GM19099 (cell line): Measurements from ENCODE around the gene MSANTD3.

Source experiments
- POLR2A ChIP-seq: IDR thresholded peaks from 3 replicates; pipeline ENCODE4 v1.6.1; 2011; ENCODE audit warnings: low read depth; ENCODE audit not compliant: insufficient read length; ENCODE audit errors: extremely low read depth

MSANTD3 gene

GRCh38 chr9:100445903-100446549 is 19.1 kb downstream of the MSANTD3 start:
- TF ChIP-seq POLR2A, result no peak

- TF ChIP-seq POLR2A, result no peak
Observed at GRCh38 chr9:100447041-100447440, 20.1 kb downstream of the MSANTD3 start.

DNA sequence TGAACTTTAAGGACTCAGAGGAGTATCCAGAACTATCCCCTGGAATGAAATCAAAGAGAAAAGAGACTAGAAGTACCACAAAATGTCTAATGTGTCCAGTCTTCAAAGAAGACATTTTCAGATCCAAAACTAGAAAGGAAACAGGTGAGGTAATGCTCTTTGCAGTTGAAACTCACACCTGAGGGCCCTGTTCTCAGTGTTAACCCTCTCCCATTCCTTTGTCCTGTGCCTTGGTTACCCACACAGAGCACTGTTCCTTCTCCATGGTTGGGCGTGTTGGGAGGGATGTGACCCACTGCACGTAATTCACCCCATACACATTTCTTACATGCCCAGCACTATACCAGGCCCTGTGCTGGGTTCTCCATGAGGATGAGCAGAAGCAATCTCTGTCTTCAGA is 21.3 kb downstream of the MSANTD3 start:
- no peak for TF ChIP-seq POLR2A

DNA sequence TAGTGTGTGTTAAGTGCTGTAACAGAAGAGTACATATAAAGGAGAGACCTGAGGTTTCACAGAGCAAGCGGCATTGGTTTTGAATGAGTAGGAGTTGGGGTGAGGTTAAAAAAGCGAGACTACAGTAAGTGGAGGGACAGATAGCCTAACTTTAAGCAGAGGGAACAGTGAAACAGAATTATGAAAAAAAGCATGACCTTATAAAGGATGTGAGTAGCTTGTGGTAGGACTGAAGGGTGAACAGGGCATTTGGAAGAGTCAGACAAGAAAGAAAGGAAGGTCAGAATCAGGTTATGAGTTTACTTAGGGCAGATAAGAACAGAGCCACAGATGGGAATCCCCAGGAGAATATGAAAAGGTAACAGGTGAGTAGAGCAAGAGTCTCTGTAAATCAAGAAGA is 22.5 kb downstream of the MSANTD3 start:
- no peak for TF ChIP-seq POLR2A

GRCh38 chr9:100452894-100453293 is 26.0 kb downstream of the MSANTD3 start:
- no peak for TF ChIP-seq POLR2A

- no peak for TF ChIP-seq POLR2A
Observed at GRCh38 chr9:100455470-100455869, 28.5 kb downstream of the MSANTD3 start.

DNA sequence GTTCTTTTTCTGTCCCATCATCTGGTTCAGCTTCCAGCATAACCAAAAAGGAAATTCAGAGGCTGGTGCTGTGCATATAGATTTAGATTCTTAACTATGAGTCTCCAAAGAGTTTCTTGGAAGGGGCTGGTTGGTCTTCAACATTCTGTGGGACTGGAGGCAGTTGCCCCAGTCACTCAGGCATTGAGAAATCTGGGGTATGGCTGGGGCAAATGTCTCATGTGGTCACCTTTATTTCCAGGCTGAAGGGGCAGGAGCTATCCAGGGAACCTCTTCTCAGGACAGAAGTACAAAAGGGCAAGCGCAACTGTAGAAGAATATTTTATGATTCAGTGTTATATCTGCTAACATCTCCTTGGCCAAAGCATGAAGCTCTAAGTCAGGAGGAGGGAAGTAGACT is 30.6 kb downstream of the MSANTD3 start:
- no peak for TF ChIP-seq POLR2A

GRCh38 chr9:100459963-100460362 is 33.0 kb downstream of the MSANTD3 start:
- TF ChIP-seq POLR2A, result no peak

DNA sequence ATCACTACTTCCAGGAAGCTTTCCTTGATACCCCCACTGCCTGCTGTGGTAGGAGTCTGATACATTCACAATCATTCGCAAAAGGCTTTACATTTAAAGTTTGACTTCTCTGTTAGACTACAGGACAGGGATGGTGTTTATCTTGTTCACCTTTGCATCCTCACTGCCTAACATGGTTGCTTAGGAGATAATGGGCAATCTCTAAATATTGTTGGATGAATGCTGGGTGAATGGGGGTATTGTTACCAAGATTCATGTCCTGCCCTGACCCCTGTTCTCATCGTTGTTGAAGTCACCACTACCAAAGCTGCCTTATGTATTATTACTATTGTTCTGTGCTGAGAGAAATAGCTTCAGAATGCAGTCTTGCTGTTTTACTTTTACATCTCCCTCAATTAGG is 38.3 kb downstream of the MSANTD3 start:
- TF ChIP-seq POLR2A, result no peak

- no peak for TF ChIP-seq POLR2A
Observed at GRCh38 chr9:100465761-100466160, 38.8 kb downstream of the MSANTD3 start.

GRCh38 chr9:100466171-100466828 is 39.4 kb downstream of the MSANTD3 start:
- no peak for TF ChIP-seq POLR2A

- no peak for TF ChIP-seq POLR2A
Observed at GRCh38 chr9:100466829-100467221, 39.9 kb downstream of the MSANTD3 start.

GRCh38 chr9:100468041-100468440 is 41.1 kb downstream of the MSANTD3 start:
- no peak for TF ChIP-seq POLR2A

GRCh38 chr9:100472268-100472667 is 45.3 kb downstream of the MSANTD3 start:
- TF ChIP-seq POLR2A, result no peak

GRCh38 chr9:100472788-100473275 is 45.9 kb downstream of the MSANTD3 start, which contains the start of gene TMEFF1:
Gene TMEFF1, plus strand, starts transcription at chr9:100473149. Its CDS starts 396 bp downstream, at chr9:100473545.
- TF ChIP-seq POLR2A, result no peak
